ENCODE measurements around the gene REXO1. TPM values are rescaled to one million over a fixed set of nuclear protein-coding genes. Genes with fewer than 3 reads are reported as not detected.

The REXO1 gene
- total RNA-seq, 1 experiment from 2014 or later: 61.1 TPM

GRCh38 chr19:1806184-1807029, 41.9 kb downstream of the REXO1 start (continued):
- TF ChIP-seq AFF4 (CRISPR knock-in tag; IDR thresholded peaks at IDR 0.05; ENCODE audit: borderline replicate concordance): no peak
- TF ChIP-seq, protein P1, sequence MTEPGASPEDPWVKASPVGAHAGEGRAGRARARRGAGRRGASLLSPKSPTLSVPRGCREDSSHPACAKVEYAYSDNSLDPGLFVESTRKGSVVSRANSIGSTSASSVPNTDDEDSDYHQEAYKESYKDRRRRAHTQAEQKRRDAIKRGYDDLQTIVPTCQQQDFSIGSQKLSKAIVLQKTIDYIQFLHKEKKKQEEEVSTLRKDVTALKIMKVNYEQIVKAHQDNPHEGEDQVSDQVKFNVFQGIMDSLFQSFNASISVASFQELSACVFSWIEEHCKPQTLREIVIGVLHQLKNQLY (CRISPR knock-in tag; IDR thresholded peaks at IDR 0.05): no peak
- TF ChIP-seq SOX15 (CRISPR knock-in tag; IDR thresholded peaks at IDR 0.05): no peak

DNA sequence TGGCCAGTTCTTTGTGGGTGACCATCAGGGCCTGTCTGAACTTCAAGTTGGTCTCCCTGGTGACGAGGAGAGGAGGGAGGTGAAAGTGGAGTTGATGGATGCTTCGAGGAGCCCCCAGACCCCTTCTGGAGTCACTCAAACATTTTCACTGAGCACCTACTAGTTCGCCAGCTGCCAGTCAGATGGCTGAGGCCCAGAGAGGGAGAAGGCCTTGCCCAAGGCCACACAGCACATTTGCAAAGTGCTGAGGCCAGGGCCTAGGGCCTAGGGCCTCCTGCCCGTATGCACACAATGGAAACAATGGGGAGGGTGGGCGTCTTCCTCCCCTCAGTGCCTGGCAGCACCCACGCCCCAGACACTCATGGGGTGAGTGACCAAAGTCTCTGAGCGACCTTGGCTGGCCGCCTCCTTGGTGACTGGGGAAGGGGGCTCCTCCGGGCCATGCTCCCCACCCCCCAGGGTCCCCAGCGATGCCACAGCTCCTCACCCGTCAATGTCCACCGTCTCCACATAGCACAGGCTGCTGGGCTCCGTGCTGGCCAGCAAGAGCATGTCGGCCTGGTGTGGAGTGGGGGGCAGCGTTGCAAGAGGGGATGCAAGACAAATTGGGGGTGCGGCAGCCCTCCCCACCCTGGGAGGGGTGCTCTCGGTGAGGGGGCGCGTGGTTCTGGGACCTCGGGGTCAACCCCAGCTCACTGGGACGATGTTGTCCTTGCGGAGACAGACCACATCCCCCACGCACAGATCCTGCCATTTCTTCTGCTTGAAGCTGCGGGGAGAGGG, 42.7 kb downstream of the REXO1 start:
- H3K27me3 Mint-ChIP-seq (ENCODE audit: low read depth): no peaks in the 10 kb centered on the region
- no peak overlapping the region for H3K27ac Mint-ChIP-seq
- H3K36me3 Mint-ChIP-seq: no peaks in the 10 kb centered on the region
- no peak for ATAC-seq
- H3K9me3 Mint-ChIP-seq: no peaks in the 10 kb centered on the region
- H3K4me3 Mint-ChIP-seq: no peak overlapping the region
- CTCF ChIA-PET: interaction anchor here (0.5 to 2.3 kb wide), 5 partner anchors 11 to 259 kb away, joined by 3 to 14 read pairs (median 3); no protein-coding TSS in a partner anchor
- H3K4me1 Mint-ChIP-seq: no peaks in the 10 kb centered on the region
- DNase-seq (ENCODE audit: low spot score): no peak
- POLR2A ChIA-PET: no interaction called here
- no peak for TF ChIP-seq FOXP4 (CRISPR knock-in tag; IDR thresholded peaks at IDR 0.05)
- no peak for TF ChIP-seq PRRX2 (CRISPR knock-in tag; IDR thresholded peaks at IDR 0.05)
- no peak for TF ChIP-seq AFF4 (CRISPR knock-in tag; IDR thresholded peaks at IDR 0.05; ENCODE audit: borderline replicate concordance)
- TF ChIP-seq, protein P2, sequence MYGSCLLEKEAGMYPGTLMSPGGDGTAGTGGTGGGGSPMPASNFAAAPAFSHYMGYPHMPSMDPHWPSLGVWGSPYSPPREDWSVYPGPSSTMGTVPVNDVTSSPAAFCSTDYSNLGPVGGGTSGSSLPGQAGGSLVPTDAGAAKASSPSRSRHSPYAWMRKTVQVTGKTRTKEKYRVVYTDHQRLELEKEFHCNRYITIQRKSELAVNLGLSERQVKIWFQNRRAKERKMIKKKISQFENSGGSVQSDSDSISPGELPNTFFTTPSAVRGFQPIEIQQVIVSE (CRISPR knock-in tag; IDR thresholded peaks at IDR 0.05; ENCODE audit: borderline replicate concordance): no peak
- no peak for TF ChIP-seq ZNF396 (CRISPR knock-in tag; IDR thresholded peaks at IDR 0.05; ENCODE audit: borderline replicate concordance)
- TF ChIP-seq, protein P3, sequence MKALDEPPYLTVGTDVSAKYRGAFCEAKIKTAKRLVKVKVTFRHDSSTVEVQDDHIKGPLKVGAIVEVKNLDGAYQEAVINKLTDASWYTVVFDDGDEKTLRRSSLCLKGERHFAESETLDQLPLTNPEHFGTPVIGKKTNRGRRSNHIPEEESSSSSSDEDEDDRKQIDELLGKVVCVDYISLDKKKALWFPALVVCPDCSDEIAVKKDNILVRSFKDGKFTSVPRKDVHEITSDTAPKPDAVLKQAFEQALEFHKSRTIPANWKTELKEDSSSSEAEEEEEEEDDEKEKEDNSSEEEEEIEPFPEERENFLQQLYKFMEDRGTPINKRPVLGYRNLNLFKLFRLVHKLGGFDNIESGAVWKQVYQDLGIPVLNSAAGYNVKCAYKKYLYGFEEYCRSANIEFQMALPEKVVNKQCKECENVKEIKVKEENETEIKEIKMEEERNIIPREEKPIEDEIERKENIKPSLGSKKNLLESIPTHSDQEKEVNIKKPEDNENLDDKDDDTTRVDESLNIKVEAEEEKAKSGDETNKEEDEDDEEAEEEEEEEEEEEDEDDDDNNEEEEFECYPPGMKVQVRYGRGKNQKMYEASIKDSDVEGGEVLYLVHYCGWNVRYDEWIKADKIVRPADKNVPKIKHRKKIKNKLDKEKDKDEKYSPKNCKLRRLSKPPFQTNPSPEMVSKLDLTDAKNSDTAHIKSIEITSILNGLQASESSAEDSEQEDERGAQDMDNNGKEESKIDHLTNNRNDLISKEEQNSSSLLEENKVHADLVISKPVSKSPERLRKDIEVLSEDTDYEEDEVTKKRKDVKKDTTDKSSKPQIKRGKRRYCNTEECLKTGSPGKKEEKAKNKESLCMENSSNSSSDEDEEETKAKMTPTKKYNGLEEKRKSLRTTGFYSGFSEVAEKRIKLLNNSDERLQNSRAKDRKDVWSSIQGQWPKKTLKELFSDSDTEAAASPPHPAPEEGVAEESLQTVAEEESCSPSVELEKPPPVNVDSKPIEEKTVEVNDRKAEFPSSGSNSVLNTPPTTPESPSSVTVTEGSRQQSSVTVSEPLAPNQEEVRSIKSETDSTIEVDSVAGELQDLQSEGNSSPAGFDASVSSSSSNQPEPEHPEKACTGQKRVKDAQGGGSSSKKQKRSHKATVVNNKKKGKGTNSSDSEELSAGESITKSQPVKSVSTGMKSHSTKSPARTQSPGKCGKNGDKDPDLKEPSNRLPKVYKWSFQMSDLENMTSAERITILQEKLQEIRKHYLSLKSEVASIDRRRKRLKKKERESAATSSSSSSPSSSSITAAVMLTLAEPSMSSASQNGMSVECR (CRISPR knock-in tag; IDR thresholded peaks at IDR 0.05; ENCODE audit: borderline replicate concordance): no peak
- TF ChIP-seq, protein P4, sequence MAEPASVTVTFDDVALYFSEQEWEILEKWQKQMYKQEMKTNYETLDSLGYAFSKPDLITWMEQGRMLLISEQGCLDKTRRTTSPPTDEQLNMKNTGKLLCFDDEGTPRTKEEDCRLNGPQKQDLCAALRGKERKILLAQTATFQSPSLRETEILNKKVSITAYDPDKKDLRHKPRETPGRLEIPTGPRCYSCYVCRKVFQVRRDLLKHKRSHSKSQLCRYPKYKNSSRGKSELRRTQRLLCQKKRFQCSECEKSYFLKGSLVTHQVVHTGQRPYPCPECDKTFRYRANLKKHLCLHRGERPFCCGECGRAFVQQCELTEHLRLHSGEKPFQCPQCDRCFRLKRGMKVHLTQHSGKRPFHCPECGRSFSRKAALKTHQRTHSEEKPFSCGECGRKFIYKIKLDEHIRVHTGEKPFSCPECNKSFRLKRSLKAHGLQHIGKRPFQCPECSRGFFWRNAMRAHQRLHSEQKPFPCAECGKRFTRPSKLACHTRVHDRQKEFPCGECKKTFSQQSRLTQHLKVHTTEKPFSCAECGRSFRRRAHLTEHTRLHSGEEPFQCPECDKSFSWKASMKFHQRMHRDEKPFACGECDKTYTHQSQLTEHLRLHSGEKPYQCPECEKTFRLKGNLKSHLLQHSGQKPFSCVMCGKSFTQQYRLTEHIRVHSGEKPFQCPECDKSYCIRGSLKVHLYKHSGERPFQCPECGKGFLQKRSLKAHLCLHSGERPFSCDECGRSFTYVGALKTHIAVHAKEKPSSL (CRISPR knock-in tag; conservative IDR thresholded peaks at IDR 0.05): no peak
- TF ChIP-seq NFYB (CRISPR knock-in tag; conservative IDR thresholded peaks at IDR 0.05; ENCODE audit: low read depth): no peak
- no peak for TF ChIP-seq PREB (CRISPR knock-in tag; IDR thresholded peaks at IDR 0.05; ENCODE audit: borderline replicate concordance)
- TF ChIP-seq ZNF423 (CRISPR knock-in tag; IDR thresholded peaks at IDR 0.05): no peak

Data from WTC11 (cell line).